Muscle layer of colon (tissue), 2 donors: ENCODE measurements around the gene ARHGAP15.

ENCODE experiments used
- H3K27ac ChIP-seq: one replicate; pipeline ENCODE4 v1.7.0; 2013; ENCODE audit warnings: low read depth, mild to moderate bottlenecking, low read length, moderate library complexity
- H3K27me3 ChIP-seq, 2 donors: one replicate each; pipeline ENCODE4 v1.7.0; 2013; ENCODE audit warnings: low read length in 2 of 2, mild to moderate bottlenecking in 2 of 2; ENCODE audit not compliant: insufficient read depth in 2 of 2, control insufficient read depth in 1 of 2
- H3K36me3 ChIP-seq: one replicate; pipeline ENCODE4 v1.7.0; 2013; ENCODE audit warnings: mild to moderate bottlenecking, low read length; ENCODE audit not compliant: insufficient read depth
- H3K4me1 ChIP-seq: one replicate; pipeline ENCODE4 v1.7.0; 2013; ENCODE audit warnings: mild to moderate bottlenecking, low read length; ENCODE audit not compliant: insufficient read depth
- H3K4me3 ChIP-seq, 2 donors: one replicate each; pipeline ENCODE4 v1.7.0; 2013; ENCODE audit warnings: low read length in 2 of 2, low read depth in 1 of 2, mild to moderate bottlenecking in 1 of 2, moderate library complexity in 1 of 2
- H3K9ac ChIP-seq: one replicate; pipeline ENCODE4 v1.7.0; 2013; ENCODE audit warnings: low read length
- H3K9me3 ChIP-seq: one replicate; pipeline ENCODE4 v1.7.0; 2013; ENCODE audit warnings: mild to moderate bottlenecking, low read length
- donor health status: abdominal sarcoma.
- donor health status: Adenocarcinoma of cecum.

Gene ARHGAP15

DNA sequence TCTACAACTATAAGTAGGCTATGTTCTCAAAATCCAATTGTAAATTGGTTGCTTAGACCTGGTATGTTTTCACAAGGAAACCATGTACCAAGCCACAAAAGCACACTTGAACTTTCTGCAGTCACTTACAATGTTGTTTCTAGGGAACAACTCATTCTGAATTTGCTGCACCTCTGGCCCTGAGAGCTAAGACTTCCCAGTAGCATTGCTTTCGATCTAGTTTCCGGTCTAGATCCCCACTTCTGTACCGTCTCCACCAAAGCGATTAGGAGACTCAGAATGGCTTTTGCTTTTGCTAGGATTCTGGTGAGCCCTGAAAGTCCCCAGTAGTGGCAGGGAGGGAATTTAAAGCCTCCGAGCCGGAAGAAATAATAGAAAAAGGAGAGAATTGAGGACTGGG is 313.0 kb downstream of the ARHGAP15 start:
- no peaks in the 10 kb centered on the region for H3K27me3 ChIP-seq
- no peaks in the 10 kb centered on the region for H3K4me1 ChIP-seq
- H3K27ac ChIP-seq, result no peak overlapping the region
- no peaks in the 10 kb centered on the region for H3K36me3 ChIP-seq
- H3K9ac ChIP-seq, result no peak overlapping the region
- no peak overlapping the region for H3K4me3 ChIP-seq
- H3K9me3 ChIP-seq, result no peaks in the 10 kb centered on the region

DNA sequence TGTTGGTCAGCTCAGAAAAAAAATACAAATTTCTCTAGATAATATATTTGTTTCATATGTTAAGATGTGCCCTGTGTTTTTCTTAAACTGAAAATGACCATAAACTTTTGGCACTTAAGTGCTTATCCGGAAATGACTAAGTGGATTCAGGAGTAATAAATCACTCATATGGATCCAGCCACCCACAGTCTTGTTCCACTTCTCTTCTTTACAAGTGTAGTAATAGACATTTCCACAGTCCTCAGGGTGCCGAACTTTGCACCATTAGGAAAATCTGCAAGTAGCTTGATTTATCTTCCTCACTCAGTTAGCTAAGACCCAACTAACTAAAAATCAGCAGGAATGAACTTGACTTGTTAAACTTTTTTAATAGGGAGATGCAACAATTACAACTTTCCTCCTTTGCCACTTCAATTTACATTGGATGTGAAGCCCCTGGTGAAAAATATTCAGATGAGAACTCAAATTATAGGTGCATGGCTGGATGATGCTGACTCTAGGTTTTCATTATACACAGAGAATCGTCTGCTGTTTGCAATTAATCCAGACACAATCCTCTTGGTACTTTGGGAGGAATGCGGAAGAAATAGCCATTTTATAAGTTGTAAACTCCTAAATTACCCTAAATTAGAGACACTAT is 322.5 kb downstream of the ARHGAP15 start:
- H3K36me3 ChIP-seq, result no peaks in the 10 kb centered on the region
- H3K4me1 ChIP-seq, result no peaks in the 10 kb centered on the region
- H3K27me3 ChIP-seq, result no peaks in the 10 kb centered on the region
- no peaks in the 10 kb centered on the region for H3K9me3 ChIP-seq
- H3K4me3 ChIP-seq, result no peak overlapping the region
- H3K9ac ChIP-seq, result no peak overlapping the region
- no peak overlapping the region for H3K27ac ChIP-seq

DNA sequence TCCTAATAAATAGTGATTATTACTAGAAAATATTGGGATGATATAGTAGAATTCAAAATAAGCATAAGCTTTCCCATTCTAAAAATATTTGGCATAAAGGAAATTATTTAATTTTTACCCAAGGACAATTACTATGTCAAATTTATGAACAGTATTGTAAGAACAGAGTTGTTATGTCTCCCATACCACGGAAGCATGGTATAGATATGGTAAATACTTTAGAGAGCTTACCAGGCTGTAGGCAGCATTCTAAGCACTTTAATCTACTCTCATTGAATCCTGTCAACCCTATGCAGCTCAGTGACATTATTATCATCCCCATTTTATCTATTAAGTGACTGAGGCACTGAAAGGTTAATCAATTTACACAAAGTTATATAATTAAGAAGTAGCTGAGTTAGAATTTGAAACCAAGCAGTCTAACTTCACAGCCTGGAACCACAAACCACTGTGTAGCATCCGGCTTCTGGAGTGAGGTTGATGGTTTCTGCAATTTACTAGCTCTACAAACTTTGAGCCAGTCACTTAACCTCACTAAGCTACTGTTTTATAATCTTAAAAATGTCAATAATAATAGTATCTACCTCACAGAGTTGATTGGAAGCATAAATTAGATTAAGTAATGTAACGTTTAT is 323.7 kb downstream of the ARHGAP15 start:
- Histone ChIP-seq H3K27ac (no peak overlapping the region), H3K9me3 (no peaks in the 10 kb centered on the region), H3K4me3 (no peak overlapping the region), H3K27me3 (no peaks in the 10 kb centered on the region), H3K9ac (no peak overlapping the region), H3K36me3 (no peaks in the 10 kb centered on the region), H3K4me1 (no peaks in the 10 kb centered on the region)

DNA sequence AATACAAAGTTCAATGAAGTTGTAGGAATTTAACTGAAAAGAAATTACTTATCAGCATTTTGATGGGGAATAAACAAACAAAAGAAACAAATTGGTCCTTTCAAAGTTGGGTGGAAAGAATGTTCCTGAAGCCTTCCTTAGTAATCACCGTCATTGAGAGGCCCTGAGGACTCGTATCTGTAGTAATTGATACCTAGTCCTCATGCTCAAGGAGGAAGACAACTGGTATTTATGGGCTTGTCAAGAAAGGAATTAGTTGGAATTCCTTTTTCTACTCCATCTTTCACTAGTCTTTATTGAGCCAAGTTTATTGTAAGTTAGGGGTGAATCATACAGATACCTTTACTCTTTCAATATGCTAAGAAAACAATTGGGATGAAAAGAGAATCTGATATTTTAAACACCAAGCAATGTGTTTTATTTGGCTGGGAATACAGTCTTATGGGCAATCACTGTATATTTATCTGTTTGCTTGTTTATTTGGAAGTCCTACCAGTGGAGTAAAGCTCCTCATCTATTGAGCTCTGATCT is 324.8 kb downstream of the ARHGAP15 start:
- H3K9ac ChIP-seq, result no peak overlapping the region

DNA sequence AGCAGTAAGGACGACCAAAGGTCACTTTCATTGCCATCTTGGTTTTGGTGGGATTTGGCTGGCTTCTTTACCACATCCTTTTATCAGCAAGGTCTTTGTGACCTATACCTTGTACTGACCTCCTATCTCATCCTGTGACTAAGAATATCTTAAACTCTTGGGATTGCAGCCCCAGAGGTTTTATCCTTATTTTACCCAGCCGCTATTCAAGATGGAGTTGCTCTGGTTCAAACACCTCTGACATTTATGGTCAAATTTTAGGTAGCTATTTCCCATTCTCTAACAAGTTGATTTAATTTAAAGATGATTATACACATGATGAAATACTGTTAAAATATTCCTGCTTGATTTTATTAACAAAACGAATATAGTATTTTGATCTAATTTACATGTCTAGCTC is 326.1 kb downstream of the ARHGAP15 start:
- Histone ChIP-seq H3K27ac (no peak overlapping the region), H3K9ac (no peak overlapping the region), H3K9me3 (no peaks in the 10 kb centered on the region), H3K36me3 (no peaks in the 10 kb centered on the region), H3K4me3 (no peak overlapping the region), H3K4me1 (no peaks in the 10 kb centered on the region), H3K27me3 (no peaks in the 10 kb centered on the region)

More for the DNA sequence above, 324.8 kb downstream of the ARHGAP15 start:
- no peak overlapping the region for H3K4me3 ChIP-seq
- no peaks in the 10 kb centered on the region for H3K4me1 ChIP-seq
- H3K9me3 ChIP-seq, result no peaks in the 10 kb centered on the region
- no peaks in the 10 kb centered on the region for H3K36me3 ChIP-seq
- H3K27me3 ChIP-seq, result no peaks in the 10 kb centered on the region
- no peak overlapping the region for H3K27ac ChIP-seq

DNA sequence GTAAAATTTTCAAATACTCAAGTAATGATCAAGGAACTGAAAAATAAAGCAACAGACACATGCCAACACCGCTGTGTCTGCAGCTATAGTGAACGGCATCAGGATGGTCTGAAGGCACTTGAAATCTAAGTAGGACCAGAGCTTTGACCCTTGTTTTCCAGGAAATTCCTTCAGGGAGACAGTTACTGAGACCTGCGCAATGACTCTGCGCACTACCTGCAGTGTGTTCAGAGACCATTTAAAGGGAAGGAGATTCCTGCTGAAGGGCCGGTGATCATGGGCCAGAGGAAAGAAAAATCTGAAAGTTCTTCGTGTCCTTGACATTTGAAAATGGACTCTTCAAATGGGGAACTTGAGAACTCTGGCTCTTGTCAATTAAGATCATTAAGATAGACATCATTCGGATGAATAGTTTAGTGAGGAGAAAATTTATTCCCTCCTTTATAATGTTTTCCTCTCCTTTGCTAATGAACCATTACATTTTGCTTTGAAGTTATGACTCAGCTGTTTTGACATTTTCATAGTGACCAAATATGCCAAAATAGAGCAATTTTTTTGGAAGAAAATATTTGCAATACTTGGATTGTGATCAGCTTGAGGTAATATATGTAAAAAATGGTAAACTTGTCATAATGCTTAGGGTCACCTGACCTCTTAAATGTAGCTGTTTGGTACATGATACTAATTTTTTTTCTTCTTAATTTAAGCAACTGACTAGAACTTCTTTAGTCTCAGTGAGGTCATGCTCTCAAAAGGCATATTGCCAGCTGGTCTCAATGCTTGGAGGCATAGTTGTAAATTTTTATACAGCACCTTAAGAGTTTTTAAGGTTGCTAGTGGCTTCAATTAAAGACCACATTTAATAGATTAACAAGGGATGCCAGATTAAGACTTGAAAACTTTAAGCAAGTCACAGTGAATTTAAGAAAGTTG is 329.3 kb downstream of the ARHGAP15 start:
- no peaks in the 10 kb centered on the region for H3K36me3 ChIP-seq

DNA sequence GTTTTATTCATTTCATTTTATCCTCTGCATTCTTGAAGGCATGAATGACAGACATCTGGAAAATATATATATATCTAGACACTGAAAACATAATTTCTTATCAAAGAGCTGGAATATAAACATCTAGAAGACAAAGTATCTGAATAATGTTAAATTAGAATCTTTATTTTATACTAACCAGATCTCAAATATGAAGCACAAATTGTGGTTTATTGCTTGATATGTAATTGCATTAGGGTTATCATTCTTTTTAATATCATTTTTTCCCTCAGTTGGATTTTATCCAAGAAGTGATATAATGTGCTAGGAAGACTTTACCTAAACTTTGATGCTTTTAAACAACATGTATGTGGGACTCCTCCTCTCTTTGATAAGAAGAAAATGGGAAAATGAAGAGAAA is 331.2 kb downstream of the ARHGAP15 start:
- no peak overlapping the region for H3K27ac ChIP-seq
- H3K4me1 ChIP-seq, result no peaks in the 10 kb centered on the region
- H3K4me3 ChIP-seq, result no peak overlapping the region
- no peaks in the 10 kb centered on the region for H3K36me3 ChIP-seq
- no peak overlapping the region for H3K9ac ChIP-seq
- no peaks in the 10 kb centered on the region for H3K27me3 ChIP-seq
- no peaks in the 10 kb centered on the region for H3K9me3 ChIP-seq

More for the DNA sequence above, 329.3 kb downstream of the ARHGAP15 start:
- Histone ChIP-seq H3K4me1 (no peaks in the 10 kb centered on the region), H3K27ac (no peak overlapping the region), H3K27me3 (no peaks in the 10 kb centered on the region), H3K9ac (no peak overlapping the region), H3K4me3 (no peak overlapping the region), H3K9me3 (no peaks in the 10 kb centered on the region)

DNA sequence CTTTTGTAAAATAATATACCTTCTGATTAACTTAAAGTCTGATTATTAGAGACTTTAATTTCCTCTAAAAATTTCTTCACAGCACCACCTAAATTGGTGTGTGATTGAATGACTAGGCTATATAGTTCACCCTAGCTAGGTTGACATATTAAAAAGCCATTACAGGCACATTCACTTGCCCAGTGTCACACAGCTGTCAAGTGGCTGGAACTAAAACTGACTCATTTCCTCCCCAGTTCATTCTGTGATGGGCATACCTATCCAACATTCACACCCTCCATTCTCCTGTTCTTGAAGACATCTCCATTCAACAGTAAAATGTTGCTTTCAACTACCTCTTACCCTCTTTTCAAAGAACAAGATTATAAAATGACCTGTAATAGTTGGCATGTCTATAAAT is 334.5 kb downstream of the ARHGAP15 start:
- Histone ChIP-seq H3K36me3 (no peaks in the 10 kb centered on the region), H3K9me3 (no peaks in the 10 kb centered on the region), H3K4me1 (no peaks in the 10 kb centered on the region), H3K27ac (no peak overlapping the region), H3K4me3 (no peak overlapping the region), H3K9ac (no peak overlapping the region), H3K27me3 (no peaks in the 10 kb centered on the region)

DNA sequence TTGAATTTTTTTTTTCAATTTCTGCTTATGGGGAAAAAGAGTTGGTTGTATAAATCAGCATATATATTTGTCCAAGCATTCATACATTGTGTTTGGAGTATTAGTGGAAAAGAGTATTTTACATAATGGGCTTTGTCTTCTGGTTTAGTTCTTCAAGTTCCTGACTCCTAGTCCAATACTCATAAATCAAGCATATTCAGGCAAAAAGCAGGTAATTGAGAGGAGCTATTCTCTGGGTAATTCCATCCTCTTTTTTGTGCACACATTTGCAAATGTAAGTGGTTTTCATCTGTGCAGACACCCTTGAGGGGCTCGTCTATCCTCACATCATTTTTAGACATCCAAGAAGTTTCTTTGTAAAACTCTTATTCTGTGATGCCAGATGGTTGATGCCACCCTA is 337.2 kb downstream of the ARHGAP15 start:
- H3K27ac ChIP-seq, result no peak overlapping the region
- no peaks in the 10 kb centered on the region for H3K9me3 ChIP-seq
- no peaks in the 10 kb centered on the region for H3K36me3 ChIP-seq
- H3K4me1 ChIP-seq, result no peaks in the 10 kb centered on the region
- no peak overlapping the region for H3K9ac ChIP-seq
- no peaks in the 10 kb centered on the region for H3K27me3 ChIP-seq
- H3K4me3 ChIP-seq, result no peak overlapping the region

DNA sequence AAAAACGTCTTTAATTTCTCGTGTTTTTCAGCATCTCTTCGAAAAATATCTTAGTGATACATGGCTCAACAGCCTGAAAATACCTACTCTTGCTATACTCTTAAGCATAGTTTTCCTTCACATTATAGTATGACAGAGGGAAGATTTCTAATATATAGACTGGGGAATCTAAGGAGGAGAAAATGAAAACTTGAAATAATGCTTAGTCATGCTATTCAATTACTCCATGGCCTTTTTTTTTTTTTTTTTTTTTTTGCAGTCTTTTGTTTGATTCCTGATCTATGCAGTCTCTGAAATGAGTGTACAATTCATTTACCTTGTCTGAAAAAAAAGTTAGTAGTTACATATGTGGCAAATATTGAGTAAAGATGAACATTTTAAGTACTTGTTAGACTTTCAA is 337.8 kb downstream of the ARHGAP15 start:
- H3K9ac ChIP-seq, result no peak overlapping the region
- H3K27ac ChIP-seq, result no peak overlapping the region

DNA sequence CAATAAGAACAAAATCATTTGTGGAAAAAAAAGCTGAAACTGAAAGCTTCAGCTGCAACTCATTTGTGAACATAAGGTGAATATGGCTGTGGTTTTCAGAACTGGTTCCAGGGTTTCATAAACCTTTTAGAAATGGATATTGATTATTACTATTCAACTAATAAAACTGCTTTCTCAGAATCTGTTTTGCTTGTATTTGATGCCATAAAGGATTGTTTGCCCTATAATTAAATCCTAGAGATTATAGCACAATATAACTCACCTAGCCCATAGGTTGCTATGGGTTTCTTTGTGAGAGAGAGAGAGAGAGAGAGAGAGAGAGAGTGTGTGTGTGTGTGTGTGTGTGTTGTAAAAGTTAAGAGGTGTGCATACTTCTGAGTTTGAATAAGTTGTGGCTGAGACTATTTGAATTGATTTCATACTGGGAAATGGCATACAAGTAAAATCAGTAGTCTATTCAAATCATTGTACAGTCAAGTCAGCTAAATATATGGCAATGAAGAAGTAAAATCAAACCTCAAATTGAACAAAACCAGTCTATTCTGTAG is 339.2 kb downstream of the ARHGAP15 start:
- no peak overlapping the region for H3K27ac ChIP-seq
- no peaks in the 10 kb centered on the region for H3K9me3 ChIP-seq
- no peaks in the 10 kb centered on the region for H3K4me1 ChIP-seq
- H3K36me3 ChIP-seq, result no peaks in the 10 kb centered on the region
- no peak overlapping the region for H3K4me3 ChIP-seq
- no peak overlapping the region for H3K9ac ChIP-seq
- H3K27me3 ChIP-seq, result no peaks in the 10 kb centered on the region

More for the DNA sequence above, 337.8 kb downstream of the ARHGAP15 start:
- Histone ChIP-seq H3K4me3 (no peak overlapping the region), H3K27me3 (no peaks in the 10 kb centered on the region), H3K9me3 (no peaks in the 10 kb centered on the region), H3K4me1 (no peaks in the 10 kb centered on the region), H3K36me3 (no peaks in the 10 kb centered on the region)
